H9 (cell line): ENCODE results near the gene NDOR1. TPM values are rescaled to one million over a fixed set of nuclear protein-coding genes. Genes with fewer than 3 reads are reported as not detected.

ENCODE experiments used
- DNase-seq: peaks from one replicate; pipeline ENCODE4 v3.0.0-alpha.2; 2017
- H2AFZ ChIP-seq: one replicate; pipeline ENCODE4 v1.6.1; 2013; ENCODE audit warnings: mild to moderate bottlenecking, low read length, control low read depth, moderate library complexity
- H2AK5ac ChIP-seq: 2 replicates; pipeline ENCODE4 v1.6.1; 2013; ENCODE audit warnings: low read length, control low read depth, mixed read lengths; ENCODE audit not compliant: insufficient read length
- H2BK120ac ChIP-seq: one replicate; pipeline ENCODE4 v1.6.1; 2013; ENCODE audit warnings: low read depth, mild to moderate bottlenecking, low read length, control low read depth, inconsistent platforms; ENCODE audit not compliant: poor library complexity, severe bottlenecking
- H2BK12ac ChIP-seq: 2 replicates; pipeline ENCODE4 v1.6.1; 2013; ENCODE audit warnings: low read length, control low read depth, mixed read lengths, low read depth; ENCODE audit not compliant: insufficient read length
- H2BK15ac ChIP-seq: 2 replicates; pipeline ENCODE4 v1.6.1; 2013; ENCODE audit warnings: low read depth, low read length, control low read depth
- H2BK20ac ChIP-seq: one replicate; pipeline ENCODE4 v1.6.1; 2013; ENCODE audit warnings: low read depth, mild to moderate bottlenecking, low read length, control low read depth, inconsistent platforms; ENCODE audit not compliant: poor library complexity, severe bottlenecking
- H2BK5ac ChIP-seq: 2 replicates; pipeline ENCODE4 v1.6.1; 2013; ENCODE audit warnings: low read length, control low read depth, mixed read lengths; ENCODE audit not compliant: insufficient read length
- H3K14ac ChIP-seq: 2 replicates; pipeline ENCODE4 v1.6.1; 2013; ENCODE audit warnings: low read length, control low read depth; ENCODE audit not compliant: insufficient read depth
- H3K18ac ChIP-seq: 2 replicates; pipeline ENCODE4 v1.6.1; 2013; ENCODE audit warnings: low read depth, mild to moderate bottlenecking, mixed read lengths, low read length, control low read depth; ENCODE audit not compliant: insufficient read length
- H3K23ac ChIP-seq: 2 replicates; pipeline ENCODE4 v1.6.1; 2013; ENCODE audit warnings: low read length, control low read depth, mixed read lengths, low read depth; ENCODE audit not compliant: insufficient read length
- H3K23me2 ChIP-seq: 2 replicates; pipeline ENCODE4 v1.6.1; 2013; ENCODE audit warnings: low read depth, mild to moderate bottlenecking, mixed read lengths, low read length, control low read depth; ENCODE audit not compliant: insufficient read length, poor library complexity, severe bottlenecking
- H3K27ac ChIP-seq: 2 replicates; pipeline ENCODE4 v1.5.1; 2013; ENCODE audit warnings: low read length, control low read depth, mixed read lengths, low read depth; ENCODE audit not compliant: insufficient read length
- H3K27me3 ChIP-seq: 2 replicates; pipeline ENCODE4 v1.6.1; 2013; ENCODE audit warnings: low read length, control low read depth, inconsistent platforms; ENCODE audit not compliant: insufficient read depth
- H3K4ac ChIP-seq: 2 replicates; pipeline ENCODE4 v1.6.1; 2013; ENCODE audit warnings: low read depth, mild to moderate bottlenecking, control low read depth, inconsistent platforms, low read length, moderate library complexity
- H3K4me1 ChIP-seq: 2 replicates; pipeline ENCODE4 v1.6.1; 2013; ENCODE audit warnings: low read length, control low read depth, inconsistent platforms; ENCODE audit not compliant: insufficient read depth
- H3K4me2 ChIP-seq: 2 replicates; pipeline ENCODE4 v1.6.1; 2013; ENCODE audit warnings: low read length, control low read depth, mixed read lengths; ENCODE audit not compliant: insufficient read length, insufficient read depth
- H3K56ac ChIP-seq: 2 replicates; pipeline ENCODE4 v1.6.1; 2013; ENCODE audit warnings: low read depth, mild to moderate bottlenecking, mixed read lengths, low read length, control low read depth; ENCODE audit not compliant: insufficient read length
- H3K79me1 ChIP-seq: 2 replicates; pipeline ENCODE4 v1.6.1; 2013; ENCODE audit warnings: low read depth, mild to moderate bottlenecking, moderate library complexity, low read length, control low read depth, inconsistent platforms; ENCODE audit not compliant: insufficient read depth, poor library complexity, severe bottlenecking
- H3K79me2 ChIP-seq: 2 replicates; pipeline ENCODE4 v1.6.1; 2013; ENCODE audit warnings: low read length, control low read depth, inconsistent platforms; ENCODE audit not compliant: insufficient read depth
- H3K9ac ChIP-seq: 2 replicates; pipeline ENCODE4 v1.6.1; 2013; ENCODE audit warnings: low read length, control low read depth, mixed read lengths; ENCODE audit not compliant: insufficient read length; ENCODE audit errors: extremely low read depth
- H3K9me3 ChIP-seq: one replicate; pipeline ENCODE4 v1.6.1; 2013; ENCODE audit warnings: low read depth, low read length, inconsistent platforms; ENCODE audit not compliant: control insufficient read depth
- H3T11ph ChIP-seq: one replicate; pipeline ENCODE4 v1.6.1; 2013; ENCODE audit warnings: mild to moderate bottlenecking, low read length, control low read depth, inconsistent platforms
- H4K20me1 ChIP-seq: one replicate; pipeline ENCODE4 v1.6.1; 2013; ENCODE audit not compliant: control insufficient read depth, insufficient read length, insufficient read depth
- H4K5ac ChIP-seq: 2 replicates; pipeline ENCODE4 v1.6.1; 2013; ENCODE audit warnings: low read depth, mild to moderate bottlenecking, mixed read lengths, low read length, control low read depth; ENCODE audit not compliant: insufficient read length
- H4K8ac ChIP-seq: replicated peaks from 2 replicates; pipeline ENCODE4 v1.6.1; 2013; ENCODE audit warnings: low read length, control low read depth, mixed read lengths, low read depth; ENCODE audit not compliant: insufficient read length
- H4K91ac ChIP-seq: 2 replicates; pipeline ENCODE4 v1.6.1; 2013; ENCODE audit warnings: low read depth, mild to moderate bottlenecking, moderate library complexity, mixed read lengths, low read length, control low read depth; ENCODE audit not compliant: insufficient read length
- H3K27ac Mint-ChIP-seq, 3 experiments: 2 replicates in 2 of 3; 3 replicates in 1 of 3; pipeline ENCODE4 v1.8.0; 2020 to 2021; ENCODE audit warnings: mixed read lengths in 3 of 3, mild to moderate bottlenecking in 1 of 3, moderate library complexity in 1 of 3
- H3K27me3 Mint-ChIP-seq: 2 replicates; pipeline ENCODE4 v1.8.0; 2021; ENCODE audit warnings: low read depth, mild to moderate bottlenecking, moderate library complexity, mixed read lengths
- H3K36me3 Mint-ChIP-seq, 3 experiments: 2 replicates in 2 of 3; 3 replicates in 1 of 3; pipeline ENCODE4 v1.8.0; 2020 to 2021; ENCODE audit warnings: low read depth in 3 of 3, mixed read lengths in 3 of 3; ENCODE audit not compliant: insufficient read depth in 1 of 3
- H3K4me1 Mint-ChIP-seq, 2 experiments: 2 replicates each; pipeline ENCODE4 v1.8.0; 2020; ENCODE audit warnings: mixed read lengths in 2 of 2
- H3K4me3 Mint-ChIP-seq, 2 experiments: 2 replicates in 1 of 2; 3 replicates in 1 of 2; pipeline ENCODE4 v1.8.0; 2020 to 2021; ENCODE audit warnings: mild to moderate bottlenecking in 2 of 2, mixed read lengths in 2 of 2, moderate library complexity in 1 of 2
- H3K9me3 Mint-ChIP-seq, 2 experiments: 2 replicates in 1 of 2; 3 replicates in 1 of 2; pipeline ENCODE4 v1.8.0; 2020; ENCODE audit warnings: mild to moderate bottlenecking in 2 of 2, mixed read lengths in 2 of 2, moderate library complexity in 1 of 2
- CTCF ChIP-seq: fragments of 200-600 bp; sonication (generic); conservative IDR thresholded peaks from 3 replicates; pipeline ENCODE4 v1.8.0; 2021; ENCODE audit warnings: antibody characterized with exemption, mild to moderate bottlenecking
- WGBS: extraction: QIAGEN DNeasy Blood & Tissue Kit; methylation state at CpG from one replicate; pipeline ENCODE4 v1.1.7; 2013; ENCODE audit warnings: missing lambda C conversion rate, low lambda C conversion rate, mixed read lengths; ENCODE audit not compliant: insufficient read length; ENCODE audit errors: extremely low coverage; 5-methylcytosine and 5-hydroxymethylcytosine counted together
- total RNA-seq: library from RNA; stranded (reverse); gene quantifications from 2 replicates; pipeline ENCODE4 v1.2.1, GENCODE V29; 2021

The NDOR1 gene
- total RNA-seq, 1 experiment from 2014 or later: 44.1 TPM

DNA sequence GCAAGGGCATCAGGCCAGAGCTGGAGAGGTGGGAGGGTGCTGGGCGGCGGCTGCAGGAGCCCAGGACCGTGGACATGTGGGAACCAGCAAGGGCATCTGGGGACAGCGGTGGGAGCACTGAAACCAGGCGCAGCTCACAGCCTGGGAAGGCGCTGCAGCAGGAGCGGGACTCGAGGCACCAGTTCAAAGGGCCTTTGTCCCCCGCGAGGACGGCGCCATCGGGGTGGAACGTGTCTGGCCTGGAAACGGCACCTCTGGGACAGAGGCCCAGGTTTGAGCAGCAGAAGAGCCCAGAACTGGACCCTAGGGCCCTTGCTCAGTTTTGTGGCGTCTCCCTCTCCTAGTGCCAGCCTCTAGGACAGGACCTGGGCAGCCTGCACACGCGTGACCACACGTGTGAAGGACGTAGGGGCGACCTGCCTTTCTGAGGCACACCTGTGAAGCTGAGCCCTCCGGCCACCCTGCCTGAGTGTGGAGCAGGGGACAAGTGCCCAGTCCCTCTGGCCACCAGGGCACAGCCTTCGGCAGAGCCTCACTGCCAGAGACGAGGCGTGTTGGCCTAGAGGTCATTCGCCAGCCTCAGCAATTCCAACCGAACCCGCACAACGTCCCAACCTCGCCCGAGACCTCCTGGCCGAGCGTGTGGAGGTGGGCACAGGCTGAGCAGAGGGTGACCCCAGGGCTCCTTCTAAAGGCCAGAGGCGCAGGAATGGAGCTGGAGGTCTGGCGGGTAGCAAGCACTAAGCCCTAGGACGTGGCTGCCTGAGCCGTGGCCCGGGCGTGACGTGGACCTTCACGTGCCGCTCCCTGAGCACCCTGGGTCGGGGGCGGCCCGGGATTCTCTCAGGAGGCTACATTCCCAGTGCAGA is 31.5 kb upstream of the NDOR1 start:
- H2AFZ ChIP-seq: no peak overlapping the region
- Mint-ChIP-seq H3K9me3 (no peaks in the 10 kb centered on the region), H3K27me3 (peaks cover 63% of the 10 kb centered on the region), H3K36me3 (peaks cover 0 to 6% (median under 1%) of the 10 kb centered on the region in 3 experiments; a peak in 3 of 7 replicates), H3K27ac (no peak overlapping the region; a peak in 1 of 7 replicates), H3K4me3 (peak overlapping the region in 1 of 2 experiments; percentile 26; a peak in 1 of 5 replicates), H3K4me1 (peaks cover 3 to 14% of the 10 kb centered on the region in 2 experiments)
- H3K27ac ChIP-seq: no peak overlapping the region
- H3K27me3 ChIP-seq: peaks cover 9% of the 10 kb centered on the region; the same call in 1 of the 2 replicates
- no peak overlapping the region for H3K23ac ChIP-seq
- H3K79me1 ChIP-seq: no peaks in the 10 kb centered on the region
- no peak overlapping the region for H4K91ac ChIP-seq
- H3K4ac ChIP-seq: no peak overlapping the region
- H2BK15ac ChIP-seq: no peak overlapping the region
- no peak overlapping the region for H3K9ac ChIP-seq
- no peak for DNase-seq
- no peaks in the 10 kb centered on the region for H4K20me1 ChIP-seq
- H3T11ph ChIP-seq: no peak overlapping the region
- H3K18ac ChIP-seq: no peak overlapping the region
- no peaks in the 10 kb centered on the region for H3K79me2 ChIP-seq
- H2BK20ac ChIP-seq: no peak overlapping the region
- H2BK12ac ChIP-seq: no peak overlapping the region
- no peak overlapping the region for H4K8ac ChIP-seq
- H3K4me2 ChIP-seq: no peak overlapping the region
- H3K4me1 ChIP-seq: no peaks in the 10 kb centered on the region
- no peak overlapping the region for H2BK5ac ChIP-seq
- no peak for TF ChIP-seq CTCF
- no peak overlapping the region for H4K5ac ChIP-seq
- H3K23me2 ChIP-seq: peaks cover 2% of the 10 kb centered on the region
- WGBS: no CpG with 5 or more reads among the region's 45 CpGs
- H3K14ac ChIP-seq: no peak overlapping the region
- H2BK120ac ChIP-seq: no peak overlapping the region
- H2AK5ac ChIP-seq: no peak overlapping the region
- H3K9me3 ChIP-seq: no peaks in the 10 kb centered on the region
- no peak overlapping the region for H3K56ac ChIP-seq
